WTC11 (cell line): ENCODE measurements around the gene MB.

Experiments
- ATF1 ChIP-seq: sonication (generic); formaldehyde crosslinking; IDR thresholded peaks from 2 replicates; pipeline ENCODE4 v1.8.1; 2023; ENCODE audit warnings: mild to moderate bottlenecking, moderate library complexity, missing genetic modification reagents
- ATF2 ChIP-seq: sonication (generic); formaldehyde crosslinking; IDR thresholded peaks from 2 replicates; pipeline ENCODE4 v1.8.1; 2022; ENCODE audit warnings: low read depth, missing genetic modification reagents, borderline replicate concordance
- CREM ChIP-seq: sonication (generic); formaldehyde crosslinking; IDR thresholded peaks from 2 replicates; pipeline ENCODE4 v1.8.1; 2022; ENCODE audit warnings: mild to moderate bottlenecking, missing genetic modification reagents, moderate library complexity
- CTCF ChIP-seq: fragments of 200-600 bp; IDR thresholded peaks from 2 replicates; pipeline ENCODE4 v1.8.0; 2022; ENCODE audit warnings: antibody characterized with exemption
- E2F5 ChIP-seq: sonication (generic); formaldehyde crosslinking; IDR thresholded peaks from 2 replicates; pipeline ENCODE4 v1.8.1; 2022; ENCODE audit warnings: mild to moderate bottlenecking, moderate library complexity, missing genetic modification reagents
- ETV6 ChIP-seq: sonication (generic); formaldehyde crosslinking; IDR thresholded peaks from 2 replicates; pipeline ENCODE4 v1.8.1; 2022; ENCODE audit warnings: mild to moderate bottlenecking, missing genetic modification reagents
- FOXJ3 ChIP-seq: sonication (generic); formaldehyde crosslinking; IDR thresholded peaks from 2 replicates; pipeline ENCODE4 v1.9.0; 2021; ENCODE audit warnings: missing genetic modification reagents, mild to moderate bottlenecking, borderline replicate concordance
- SP1 ChIP-seq: sonication (generic); formaldehyde crosslinking; conservative IDR thresholded peaks from 2 replicates; pipeline ENCODE4 v1.8.1; 2022; ENCODE audit warnings: missing genetic modification reagents
- USF1 ChIP-seq: sonication (generic); formaldehyde crosslinking; IDR thresholded peaks from 2 replicates; pipeline ENCODE4 v1.8.0; 2022; ENCODE audit warnings: mild to moderate bottlenecking, missing genetic modification reagents
- ZBTB43 ChIP-seq: sonication (generic); formaldehyde crosslinking; IDR thresholded peaks from 2 replicates; pipeline ENCODE4 v1.8.1; 2023; ENCODE audit warnings: mild to moderate bottlenecking, missing genetic modification reagents
- ZNF263 ChIP-seq: sonication (generic); formaldehyde crosslinking; IDR thresholded peaks from 2 replicates; pipeline ENCODE4 v1.8.1; 2022; ENCODE audit warnings: low read depth, mild to moderate bottlenecking, moderate library complexity, missing genetic modification reagents
- ZNF281 ChIP-seq: sonication (generic); formaldehyde crosslinking; IDR thresholded peaks from 2 replicates; pipeline ENCODE4 v1.8.0; 2023; ENCODE audit warnings: mild to moderate bottlenecking, missing genetic modification reagents
- ZNF396 ChIP-seq: fragments of 250-450 bp; sonication (Bioruptor Pico); IDR thresholded peaks from 2 replicates; pipeline ENCODE4 v1.8.0; 2021; ENCODE audit warnings: mild to moderate bottlenecking, moderate library complexity, borderline replicate concordance
- ZNF423 ChIP-seq: fragments of 250-450 bp; sonication (Bioruptor Pico); IDR thresholded peaks from 2 replicates; pipeline ENCODE4 v2.1.2; 2022; ENCODE audit warnings: mild to moderate bottlenecking, moderate library complexity

- TF ChIP-seq CTCF (no peak), E2F5 (CRISPR knock-in tag) (no peak), ATF2 (CRISPR knock-in tag) (no peak), ZNF281 (no peak), ZNF263 (CRISPR knock-in tag) (no peak), SP1 (CRISPR knock-in tag) (no peak), CREM (CRISPR knock-in tag) (no peak), ZNF396 (CRISPR knock-in tag) (no peak), ZNF423 (no peak), USF1 (CRISPR knock-in tag) (no peak), ATF1 (CRISPR knock-in tag) (no peak), ZBTB43 (CRISPR knock-in tag) (no peak), FOXJ3 (CRISPR knock-in tag) (no peak), ETV6 (CRISPR knock-in tag) (no peak)
Observed at GRCh38 chr22:35560366-35560765, 56.8 kb downstream of the MB start.
